Activated naive CD8-positive, alpha-beta T cell treated with anti-CD3 and anti-CD28 coated beads, Interleukin-2, amount 10 ng/mL, durations not matched to agents 7 days and 5 days (primary cell): ENCODE measurements around the gene SEC22B. TPM values are rescaled to one million over a fixed set of nuclear protein-coding genes. Genes with fewer than 3 reads are reported as not detected.
A peak's percentile ranks its signal among the peaks of the same experiment; 100 is the strongest.
"Not testable (repeated sequence)": the region's sequence is repeated elsewhere in the genome, so short reads cannot be mapped to it uniquely, and the experiment has no call there.

Experiments
- ATAC-seq: fragments of 150-1000 bp; cut with Tn5 transposase; one replicate; pipeline ENCODE4 v1.10.0; 2021; ENCODE audit warnings: low read depth, moderate library complexity
- POLR2A ChIA-PET: fragments of 350-600 bp; sonication (Branson Sonifier 250); formaldehyde crosslinking; loops from one replicate; lab custom pipeline; 2021; ENCODE audit warnings: antibody characterized with exemption; lab: Charles Lee
- DNase-seq: peaks from one replicate; pipeline ENCODE4 v3.0.0; 2021
- H3K27ac Mint-ChIP-seq: one replicate; pipeline ENCODE4 v1.8.0; 2022; ENCODE audit warnings: mild to moderate bottlenecking, mixed read lengths
- H3K27me3 Mint-ChIP-seq: one replicate; pipeline ENCODE4 v1.8.0; 2022; ENCODE audit warnings: mild to moderate bottlenecking, moderate library complexity, mixed read lengths
- H3K36me3 Mint-ChIP-seq: one replicate; pipeline ENCODE4 v1.8.0; 2021; ENCODE audit warnings: mild to moderate bottlenecking, mixed read lengths
- H3K4me1 Mint-ChIP-seq: one replicate; pipeline ENCODE4 v1.8.0; 2021; ENCODE audit warnings: mixed read lengths
- H3K4me3 Mint-ChIP-seq: one replicate; pipeline ENCODE4 v1.8.0; 2022; ENCODE audit warnings: mild to moderate bottlenecking, moderate library complexity, mixed read lengths
- H3K9me3 Mint-ChIP-seq: one replicate; pipeline ENCODE4 v1.8.0; 2021; ENCODE audit warnings: mixed read lengths
- total RNA-seq, 2 experiments: library from RNA; stranded (reverse); gene quantifications; one replicate each; pipeline ENCODE4 v1.2.3, GENCODE V29; 2021

Gene SEC22B
- total RNA-seq: 10 to 100 TPM; 29.4 to 32.0 TPM

GRCh38 chr1:120176092-120176855 lies at the start of gene SEC22B:
SEC22B (minus strand) TSS chr1:120176520; CDS start chr1:120176381, 139 bp downstream.
- Mint-ChIP-seq H3K36me3 (no peaks in the 10 kb centered on the region), H3K27me3 (no peaks in the 10 kb centered on the region), H3K27ac (peak within 1 kb of the TSS; percentile 93), H3K9me3 (no peaks in the 10 kb centered on the region), H3K4me1 (peaks cover 7% of the 10 kb centered on the region), H3K4me3 (peak within 1 kb of the TSS; percentile 92)
- POLR2A ChIA-PET: interaction anchor here (1.2 to 1.6 kb wide), 2 partner anchors 189 to 464 kb away, joined by 3 to 4 read pairs; no protein-coding TSS in a partner anchor
- DNase-seq (peak; percentile 84), ATAC-seq (peak; percentile 100)

- POLR2A ChIA-PET, H3K4me3 Mint-ChIP-seq, H3K9me3 Mint-ChIP-seq, H3K27ac Mint-ChIP-seq, H3K36me3 Mint-ChIP-seq, DNase-seq, H3K4me1 Mint-ChIP-seq, ATAC-seq, H3K27me3 Mint-ChIP-seq: not testable (repeated sequence)
Measured at GRCh38 chr1:120217933-120218332, 41.6 kb upstream of the SEC22B start.

DNA sequence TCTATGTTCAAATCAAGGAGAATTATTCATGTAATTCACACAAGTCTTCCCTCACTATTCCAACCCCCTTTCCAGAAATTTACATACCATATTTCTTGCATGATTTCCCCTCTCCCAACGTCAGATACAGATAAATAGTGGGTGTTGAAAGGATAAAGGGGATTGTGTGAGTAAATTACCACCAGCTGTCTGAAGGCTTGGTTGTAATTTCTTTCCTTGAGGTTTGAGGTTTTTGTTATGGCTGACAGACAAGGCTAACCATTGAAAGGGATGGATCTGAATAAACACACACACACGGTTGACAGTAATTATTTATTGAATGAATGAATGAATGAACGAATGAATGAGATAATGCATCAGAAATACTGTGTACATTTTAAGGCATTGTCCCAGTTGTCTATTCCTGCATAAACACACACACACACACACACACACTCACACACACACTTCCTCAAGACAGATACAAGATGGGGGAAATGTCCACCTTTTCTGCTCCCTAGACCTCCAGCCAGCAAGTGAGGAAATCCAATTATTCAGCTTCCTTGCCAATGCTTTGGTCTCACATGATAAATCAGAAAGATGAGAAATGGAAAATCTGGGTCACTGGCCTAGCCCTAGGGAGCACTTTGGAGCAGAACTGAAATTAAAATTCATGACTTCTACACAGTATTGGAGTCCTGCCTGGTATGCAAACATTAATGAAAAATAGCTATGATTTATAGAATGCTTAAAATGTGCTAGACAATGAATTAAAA lies 41.0 kb upstream of the SEC22B start:
- H3K36me3 Mint-ChIP-seq, ATAC-seq, H3K4me3 Mint-ChIP-seq, H3K27me3 Mint-ChIP-seq, H3K27ac Mint-ChIP-seq, POLR2A ChIA-PET, H3K9me3 Mint-ChIP-seq, DNase-seq, H3K4me1 Mint-ChIP-seq: not testable (repeated sequence)

- H3K9me3 Mint-ChIP-seq, POLR2A ChIA-PET, DNase-seq, H3K4me3 Mint-ChIP-seq, H3K4me1 Mint-ChIP-seq, H3K27me3 Mint-ChIP-seq, H3K36me3 Mint-ChIP-seq, H3K27ac Mint-ChIP-seq: not testable (repeated sequence)
- ATAC-seq: peak; percentile 52
Measured at GRCh38 chr1:120213606-120214005, 37.3 kb upstream of the SEC22B start.

- DNase-seq, H3K4me1 Mint-ChIP-seq, H3K4me3 Mint-ChIP-seq, H3K27ac Mint-ChIP-seq, H3K9me3 Mint-ChIP-seq, H3K27me3 Mint-ChIP-seq, ATAC-seq, H3K36me3 Mint-ChIP-seq, POLR2A ChIA-PET: not testable (repeated sequence)
Measured at GRCh38 chr1:120210754-120211153, 34.4 kb upstream of the SEC22B start.

GRCh38 chr1:120196863-120197775 lies 20.8 kb upstream of the SEC22B start:
- H3K9me3 Mint-ChIP-seq: not testable (repeated sequence)

GRCh38 chr1:120188626-120189025 lies 12.3 kb upstream of the SEC22B start:
- ATAC-seq, H3K27me3 Mint-ChIP-seq, H3K36me3 Mint-ChIP-seq, H3K4me3 Mint-ChIP-seq, POLR2A ChIA-PET, H3K4me1 Mint-ChIP-seq, H3K27ac Mint-ChIP-seq, DNase-seq, H3K9me3 Mint-ChIP-seq: not testable (repeated sequence)

More at GRCh38 chr1:120196863-120197775, 20.8 kb upstream of the SEC22B start:
- H3K4me3 Mint-ChIP-seq: peak overlapping the region; percentile 82
- ATAC-seq (peak; percentile 66), DNase-seq (peak; percentile 52)
- H3K27ac Mint-ChIP-seq, H3K4me1 Mint-ChIP-seq, H3K36me3 Mint-ChIP-seq, H3K27me3 Mint-ChIP-seq, POLR2A ChIA-PET: not testable (repeated sequence)

DNA sequence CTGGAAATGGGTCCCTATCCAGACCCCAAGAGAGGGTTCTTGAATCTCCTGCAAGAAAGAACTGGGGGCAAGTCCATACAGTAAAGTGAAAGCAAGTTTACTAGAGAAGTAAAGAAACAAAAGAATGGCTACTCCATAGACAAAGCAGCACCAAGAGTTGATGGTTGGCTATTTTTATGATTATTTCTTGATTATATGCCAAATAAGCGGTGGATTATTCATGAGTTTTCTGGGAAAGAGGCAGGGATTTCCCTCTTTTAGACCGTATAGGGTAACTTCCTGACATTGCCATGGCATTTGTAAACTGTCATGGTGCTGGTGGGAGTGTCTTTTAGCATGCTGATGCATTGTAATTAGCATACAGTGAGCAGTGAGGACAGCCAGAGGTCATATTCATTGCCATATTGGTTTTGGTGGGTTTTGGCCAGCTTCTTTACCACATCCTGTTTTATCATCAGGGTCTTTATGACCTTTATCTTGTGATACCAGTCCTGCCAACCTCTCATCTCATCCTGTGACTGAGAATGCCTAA lies 5.9 kb upstream of the SEC22B start:
- H3K36me3 Mint-ChIP-seq, H3K9me3 Mint-ChIP-seq, H3K27me3 Mint-ChIP-seq, ATAC-seq, H3K4me1 Mint-ChIP-seq, H3K27ac Mint-ChIP-seq, DNase-seq, POLR2A ChIA-PET, H3K4me3 Mint-ChIP-seq: not testable (repeated sequence)

DNA sequence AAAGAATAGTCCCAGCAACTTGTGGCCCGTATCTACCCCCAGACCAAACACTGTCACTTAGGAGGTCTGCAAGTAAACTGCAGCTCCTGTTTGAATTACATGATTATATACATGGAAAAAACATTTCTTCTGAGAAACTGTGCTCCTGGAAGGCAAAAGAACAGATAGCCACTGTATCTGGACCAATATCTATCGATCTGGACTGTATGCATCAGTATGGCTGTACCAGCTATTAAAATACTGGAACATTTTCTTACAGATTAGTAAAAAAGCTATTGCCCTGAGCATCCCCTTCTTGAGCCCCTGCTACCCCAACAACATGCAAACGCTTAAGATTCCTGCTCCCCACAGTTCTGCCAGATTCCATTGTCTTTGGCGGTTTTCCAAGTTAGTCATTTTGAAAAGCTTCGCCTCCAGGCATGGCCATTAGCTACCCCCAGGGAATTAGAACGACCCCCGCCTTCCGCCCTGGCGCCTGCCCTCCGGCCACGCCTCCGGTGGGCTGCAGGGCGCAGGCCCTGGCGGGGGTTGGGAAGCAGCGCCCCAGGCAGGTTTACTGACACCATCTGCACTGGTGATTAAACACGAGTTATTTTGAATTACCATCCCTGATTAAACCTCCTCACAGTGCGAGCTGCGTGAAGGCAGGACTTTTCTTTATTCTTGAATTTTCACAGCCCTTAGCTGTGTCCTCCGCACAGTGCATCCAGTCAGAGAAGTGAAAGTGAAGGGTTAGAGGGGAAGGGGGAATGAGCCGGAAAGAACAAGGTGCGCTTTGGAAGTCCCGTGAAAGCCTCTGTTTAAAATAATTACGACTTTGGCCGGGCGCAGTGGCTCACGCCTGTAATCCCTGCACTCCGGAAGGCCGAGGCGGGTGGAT lies 3.7 kb upstream of the SEC22B start:
- H3K36me3 Mint-ChIP-seq, ATAC-seq, H3K27ac Mint-ChIP-seq, H3K4me1 Mint-ChIP-seq, DNase-seq, POLR2A ChIA-PET, H3K9me3 Mint-ChIP-seq, H3K27me3 Mint-ChIP-seq, H3K4me3 Mint-ChIP-seq: not testable (repeated sequence)

DNA sequence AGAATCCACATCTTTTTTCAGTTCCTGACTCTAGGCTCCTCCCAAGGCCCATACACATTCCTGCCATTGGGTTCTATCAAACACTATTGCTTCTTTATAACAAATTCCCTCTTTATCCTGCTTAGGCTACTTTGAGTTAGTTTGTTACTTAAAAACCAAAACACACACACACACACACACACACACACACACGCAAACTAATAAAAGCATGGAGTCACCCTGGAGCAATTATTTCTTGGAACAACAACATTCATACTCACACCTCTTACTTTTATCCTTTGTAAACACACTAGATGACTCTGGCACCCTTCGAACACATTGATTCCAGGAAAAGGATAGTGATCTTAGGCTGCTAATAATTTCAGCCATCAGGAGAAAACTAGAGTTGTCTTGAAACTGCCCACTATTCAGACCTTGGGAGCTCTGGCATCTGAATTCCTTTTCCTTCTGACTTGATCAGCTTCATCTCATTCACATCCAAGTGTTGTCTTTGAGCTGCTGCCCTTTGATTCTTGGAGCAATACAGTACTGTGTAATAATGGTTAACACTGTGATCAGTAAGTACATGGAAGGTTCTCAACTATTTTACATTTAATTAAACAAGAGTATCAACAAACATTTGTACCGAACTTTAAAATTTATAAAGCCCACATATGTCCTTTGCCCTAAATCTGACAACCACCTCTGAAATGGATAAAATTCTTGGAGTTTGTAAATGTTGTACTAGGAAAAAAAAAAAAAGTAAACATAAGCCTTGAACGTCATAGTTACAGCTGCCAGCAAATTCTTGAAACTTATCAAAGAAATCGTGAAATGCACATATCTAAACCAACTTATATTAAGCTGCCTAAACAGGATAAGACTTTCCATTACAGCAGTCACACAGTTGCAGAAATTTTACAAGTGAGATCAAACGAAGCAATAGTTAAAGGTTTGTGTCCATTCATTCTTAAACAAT lies 2.8 kb upstream of the SEC22B start:
- Mint-ChIP-seq H3K27me3 (no peaks in the 10 kb centered on the region), H3K36me3 (no peaks in the 10 kb centered on the region), H3K4me1 (peaks cover 5% of the 10 kb centered on the region), H3K27ac (no peak overlapping the region), H3K9me3 (no peaks in the 10 kb centered on the region), H3K4me3 (no peak overlapping the region)
- ATAC-seq (no peak), DNase-seq (no peak)
- POLR2A ChIA-PET: no interaction called here

DNA sequence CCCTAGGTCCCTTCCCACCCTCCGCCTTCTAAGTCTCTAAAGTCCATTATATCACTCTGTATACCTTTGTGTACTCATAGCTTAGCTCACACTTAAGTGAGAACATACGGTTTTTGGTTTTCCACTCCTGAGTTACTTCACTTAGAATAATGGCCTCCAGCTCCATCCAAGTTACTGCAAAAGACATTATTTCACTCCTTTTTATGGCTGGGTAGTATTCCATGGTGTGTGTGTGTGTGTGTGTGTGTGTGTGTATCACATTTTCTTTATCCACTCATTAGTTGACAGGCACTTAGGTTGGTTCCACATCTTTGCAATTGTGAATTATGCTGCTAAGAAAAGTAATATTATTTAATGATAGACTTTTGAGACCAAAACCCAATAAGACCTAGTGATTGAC lies 1.7 kb upstream of the SEC22B start:
- H3K4me3 Mint-ChIP-seq, H3K36me3 Mint-ChIP-seq, ATAC-seq, H3K27me3 Mint-ChIP-seq, POLR2A ChIA-PET, DNase-seq, H3K4me1 Mint-ChIP-seq, H3K27ac Mint-ChIP-seq, H3K9me3 Mint-ChIP-seq: not testable (repeated sequence)
